G401 (cell line): ENCODE data around the gene STX16. TPM values are rescaled to one million over a fixed set of nuclear protein-coding genes. Genes with fewer than 3 reads are reported as not detected.

ENCODE experiments used
- DNase-seq: peaks from one replicate; pipeline ENCODE4 v3.0.0-alpha.2; 2015; ENCODE audit warnings: low spot score
- in situ Hi-C: cut with HindIII; loops from 2 replicates; pipeline ENCODE4 v1.10.0; 2016; ENCODE audit warnings: low sequenced_read_pairs, mixed read lengths
- total RNA-seq: library from RNA; depleted of rRNA; stranded (reverse); fragments of >200 nt; shearing (Covaris generic); gene quantifications from 2 replicates; pipeline ENCODE4 v1.2.3, GENCODE V29; 2014

STX16 gene
- total RNA-seq, 1 experiment from 2014 or later: 32.3 TPM

DNA sequence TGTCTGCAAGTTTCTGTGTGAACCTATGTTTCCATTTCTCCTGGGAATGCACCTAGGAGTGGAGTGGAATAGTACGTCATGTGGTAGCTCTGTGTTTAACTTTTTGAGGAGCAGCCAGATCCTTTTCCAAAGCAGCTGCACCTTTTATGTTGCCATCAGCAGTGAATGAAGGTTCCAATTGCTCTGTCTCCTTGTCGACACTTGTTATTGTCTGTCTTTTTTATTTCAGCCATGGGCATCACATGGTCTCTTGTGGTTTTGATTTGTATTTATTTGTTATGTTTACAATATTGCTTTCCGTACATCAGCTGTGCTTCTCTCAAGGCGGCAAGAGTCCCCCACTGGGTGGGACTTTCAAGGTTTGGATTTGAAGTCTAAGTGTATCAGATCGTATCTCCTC is 33.9 kb upstream of the STX16 start:
- in situ Hi-C loops: no loop called here
- no peak for DNase-seq

DNA sequence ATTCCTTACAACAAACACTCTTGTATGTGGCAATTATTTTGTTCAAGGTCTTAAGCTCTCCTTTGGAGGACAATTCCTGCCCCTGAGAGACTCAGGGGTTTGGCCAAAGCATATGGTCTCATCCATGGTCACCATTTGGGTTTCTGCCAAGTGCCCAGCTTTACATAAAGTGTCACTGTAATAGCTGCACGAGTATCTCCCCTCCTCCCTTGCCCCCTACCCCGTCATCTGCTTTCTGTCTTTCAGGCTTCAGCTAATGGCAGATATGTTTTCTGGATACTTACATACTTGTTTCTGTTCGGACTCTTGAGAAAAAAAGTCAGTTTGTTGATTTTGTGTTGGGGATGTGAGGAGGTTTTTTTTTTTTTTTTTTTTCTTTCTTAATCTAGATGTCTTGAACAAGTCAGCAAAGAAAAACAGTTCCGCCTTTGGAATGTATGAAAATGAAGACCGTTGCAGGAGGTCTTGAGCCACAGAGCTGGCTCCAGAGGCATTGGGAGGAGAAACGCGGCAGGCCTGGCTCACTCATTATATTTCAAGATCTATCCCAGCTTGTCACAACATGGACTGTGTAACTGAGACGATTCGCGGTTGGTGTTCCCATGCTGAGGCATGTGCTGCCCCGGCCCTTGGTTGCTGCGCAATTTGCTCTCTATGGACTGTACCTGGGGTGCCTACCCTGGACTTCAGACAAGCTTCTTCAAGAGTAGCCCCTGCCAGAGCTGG is 32.6 kb upstream of the STX16 start:
- in situ Hi-C loops: no loop called here
- DNase-seq: no peak

DNA sequence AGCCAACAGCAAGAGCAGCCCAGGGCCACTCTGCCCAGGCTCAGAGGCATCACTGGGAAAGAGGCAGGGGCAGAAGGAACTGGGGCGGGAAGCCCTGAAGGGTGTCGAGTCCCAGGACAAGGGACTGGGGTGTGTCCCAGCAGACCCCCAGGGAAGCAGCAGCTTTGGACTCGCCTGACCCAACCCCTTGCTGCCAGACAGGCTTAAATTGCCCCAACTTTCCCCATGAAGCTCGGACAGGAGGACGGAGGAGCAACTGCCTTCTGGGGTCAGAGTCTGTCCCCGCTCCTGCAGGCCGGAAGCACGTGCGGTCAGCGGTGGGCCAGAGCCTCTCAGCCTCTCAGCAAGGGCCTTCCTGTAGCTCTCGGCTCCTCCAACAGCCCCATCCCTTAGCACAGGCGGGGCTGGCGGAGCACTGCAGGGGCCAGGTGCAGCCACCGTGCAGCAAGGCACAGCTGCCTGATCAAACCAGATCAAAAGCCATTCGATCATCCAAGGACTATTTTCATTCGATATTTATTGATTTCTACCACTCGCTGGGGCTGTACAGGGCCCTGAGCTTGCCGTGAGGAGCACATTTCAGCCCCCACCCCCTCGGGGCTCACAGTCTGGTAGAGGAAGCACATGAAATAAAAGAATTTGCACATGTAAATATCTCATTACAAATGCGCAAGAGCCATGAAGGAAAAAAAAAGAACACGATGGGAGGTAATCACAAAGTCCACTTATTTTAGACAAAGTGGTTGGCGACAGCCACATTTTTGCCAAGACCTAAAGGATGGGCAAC is 31.8 kb upstream of the STX16 start:
- in situ Hi-C loops: no loop called here
- no peak for DNase-seq

DNA sequence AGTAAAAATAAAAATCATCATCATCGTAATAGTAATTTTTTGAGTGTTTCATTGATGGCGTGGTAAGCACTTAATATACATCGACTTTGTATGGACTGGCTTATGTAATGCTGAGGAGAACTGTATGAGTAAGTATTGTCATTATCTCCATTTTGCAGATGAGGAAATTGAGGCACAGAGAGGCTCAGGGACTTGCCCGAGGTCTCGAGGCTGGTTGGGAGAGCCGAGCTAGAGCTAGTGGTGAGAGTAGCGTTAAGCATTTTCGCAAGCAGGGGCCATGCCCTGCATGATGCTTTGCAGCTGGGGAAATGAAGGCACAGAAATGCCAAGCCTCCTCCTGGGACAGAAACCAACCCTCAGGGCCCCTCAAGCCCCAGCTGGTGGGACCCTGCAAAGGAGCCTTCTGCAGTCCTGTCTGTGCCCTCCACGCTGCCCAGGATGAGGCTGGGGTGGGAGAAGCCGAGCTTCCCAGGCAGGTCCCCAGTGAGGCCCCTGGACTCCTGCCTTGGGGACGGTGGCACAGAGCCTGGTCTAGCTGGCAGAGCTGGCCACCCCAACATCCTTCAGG is 31.1 kb upstream of the STX16 start:
- no peak for DNase-seq
- in situ Hi-C loops: no loop called here

DNA sequence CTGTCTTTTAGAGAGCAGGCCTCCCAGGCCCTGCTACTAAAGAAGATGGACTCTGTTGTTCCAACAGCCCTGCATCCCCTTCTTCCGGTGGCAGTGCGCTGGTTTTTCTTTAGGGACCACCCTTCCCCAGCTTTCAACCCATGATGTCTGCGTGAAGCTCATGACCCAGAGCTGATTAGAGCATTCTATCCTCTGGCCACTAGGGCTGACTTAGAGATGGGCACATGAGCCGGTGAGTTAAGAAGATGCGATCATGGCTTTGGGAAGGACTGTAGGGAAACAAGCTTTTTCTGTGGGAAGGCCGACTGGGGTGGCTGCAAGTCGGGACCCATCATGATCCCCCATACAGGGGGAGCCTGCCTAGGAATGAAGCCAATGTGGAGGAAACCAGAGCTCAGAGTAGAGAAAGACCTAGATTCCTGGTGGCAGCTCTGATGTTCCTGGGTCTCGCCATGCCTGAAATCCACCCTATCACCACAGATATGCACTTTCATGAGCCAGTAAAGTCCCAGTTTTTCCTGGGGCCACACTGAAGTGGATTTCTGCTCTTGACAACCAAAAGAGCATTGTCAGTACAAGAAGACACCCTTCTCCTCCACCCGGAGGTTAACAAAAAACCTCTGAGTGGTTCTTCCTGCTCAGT is 29.1 kb upstream of the STX16 start:
- in situ Hi-C loops: no loop called here
- DNase-seq: no peak

DNA sequence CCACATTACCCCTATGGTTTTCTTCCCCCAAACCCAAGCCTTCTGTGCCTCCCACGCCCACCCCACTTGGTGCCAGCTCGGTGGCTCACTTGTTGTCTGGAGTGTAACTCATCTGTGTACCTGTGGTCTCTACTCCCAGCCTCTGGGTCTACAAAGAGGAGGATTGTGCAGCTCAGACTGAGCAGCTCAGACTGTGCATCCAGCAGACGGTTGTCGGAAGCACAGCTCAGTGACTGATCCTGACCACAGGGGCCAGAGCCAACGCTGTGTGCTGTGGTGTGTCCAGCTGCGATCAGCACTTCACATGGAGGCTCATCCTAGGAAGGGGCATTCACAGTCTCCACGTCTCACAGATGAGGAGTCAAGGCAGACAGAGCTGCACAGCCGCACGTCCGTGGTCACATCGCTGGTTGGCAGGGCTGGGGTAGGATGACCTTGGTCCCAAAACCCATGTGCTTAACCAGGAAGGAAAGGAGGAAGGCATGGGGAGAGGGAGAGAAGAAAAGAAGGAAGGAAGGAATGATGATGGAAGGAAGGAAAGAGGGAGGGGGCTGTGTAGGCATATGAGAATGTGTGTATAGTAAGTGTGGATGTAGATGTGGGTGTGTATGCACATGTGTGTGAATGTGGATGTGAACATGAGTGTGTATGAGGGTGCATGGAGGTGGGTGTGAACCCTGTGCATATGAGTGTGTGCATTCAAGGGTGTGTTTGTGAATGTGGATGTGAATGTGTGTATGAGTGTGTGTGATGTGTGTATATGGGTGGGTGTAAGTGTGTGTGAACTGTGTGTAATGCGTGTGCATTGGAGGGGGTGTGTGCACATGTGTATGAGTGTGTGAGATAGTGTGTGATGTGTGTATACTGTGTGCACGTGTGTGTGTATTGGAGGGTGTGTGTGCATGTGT is 28.2 kb upstream of the STX16 start:
- in situ Hi-C loops: no loop called here
- no peak for DNase-seq

DNA sequence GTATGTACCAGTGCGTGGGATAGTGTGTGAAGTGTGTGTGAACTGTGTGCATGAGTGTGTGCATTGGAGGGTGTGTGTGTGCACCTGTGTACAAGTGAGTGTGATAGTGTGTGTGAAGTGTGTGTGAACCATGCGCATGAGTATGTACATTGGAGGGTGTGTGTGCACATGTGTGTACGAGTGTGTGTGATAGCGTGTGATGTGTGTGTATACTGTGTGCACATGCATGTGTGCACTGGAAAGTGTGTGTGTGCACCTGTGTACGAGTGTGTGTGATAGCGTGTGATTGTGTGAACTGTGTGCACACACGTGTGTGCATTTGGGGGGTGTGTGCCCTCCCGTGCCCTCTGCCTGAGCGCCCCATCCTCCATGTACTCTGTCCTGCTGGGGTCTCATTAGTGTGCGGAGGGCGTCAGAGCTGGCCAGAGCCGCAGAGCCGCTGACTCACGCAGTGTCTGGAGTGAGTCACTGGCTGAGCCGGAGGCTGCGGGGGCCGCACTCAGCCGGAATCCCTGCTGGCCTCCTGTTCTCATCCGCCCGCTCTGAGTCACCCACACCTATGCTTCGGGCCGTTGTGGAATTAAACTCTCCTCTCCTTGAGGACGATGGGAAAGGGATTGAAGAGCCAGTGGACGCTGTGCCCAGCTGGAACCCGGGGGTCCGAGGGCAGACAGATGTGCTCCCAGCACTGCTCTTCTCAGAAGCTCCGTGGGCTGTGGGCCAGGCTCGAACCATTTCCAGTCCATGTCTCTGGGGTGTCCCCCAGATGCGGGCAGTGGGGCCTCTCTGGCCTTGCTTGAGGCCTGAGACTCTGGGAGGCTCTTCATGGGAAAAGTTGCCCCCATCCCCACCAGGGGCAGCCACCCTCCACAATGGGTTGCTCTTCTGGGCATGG is 27.3 kb upstream of the STX16 start:
- DNase-seq: no peak
- in situ Hi-C loops: no loop called here

DNA sequence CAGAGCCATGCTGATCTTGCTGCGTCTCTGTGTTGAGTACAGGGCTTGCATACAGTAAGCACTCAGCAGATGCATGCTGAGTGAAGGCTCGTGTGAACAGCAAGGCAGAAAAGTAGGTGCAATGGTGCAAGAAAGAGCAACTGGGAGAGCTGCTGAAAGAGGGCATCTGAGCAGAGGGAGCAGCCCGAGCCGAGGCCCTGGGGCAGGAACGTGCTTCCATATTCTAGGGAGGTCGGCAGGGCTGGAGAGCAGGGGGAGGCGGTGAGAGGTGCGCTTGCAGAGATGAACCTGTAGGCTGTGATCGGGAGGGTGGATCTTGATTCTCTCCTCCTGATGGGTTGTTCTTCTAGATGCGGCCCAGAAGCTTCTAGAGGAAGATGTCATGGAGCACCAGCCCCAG is 26.4 kb upstream of the STX16 start:
- no peak for DNase-seq

DNA sequence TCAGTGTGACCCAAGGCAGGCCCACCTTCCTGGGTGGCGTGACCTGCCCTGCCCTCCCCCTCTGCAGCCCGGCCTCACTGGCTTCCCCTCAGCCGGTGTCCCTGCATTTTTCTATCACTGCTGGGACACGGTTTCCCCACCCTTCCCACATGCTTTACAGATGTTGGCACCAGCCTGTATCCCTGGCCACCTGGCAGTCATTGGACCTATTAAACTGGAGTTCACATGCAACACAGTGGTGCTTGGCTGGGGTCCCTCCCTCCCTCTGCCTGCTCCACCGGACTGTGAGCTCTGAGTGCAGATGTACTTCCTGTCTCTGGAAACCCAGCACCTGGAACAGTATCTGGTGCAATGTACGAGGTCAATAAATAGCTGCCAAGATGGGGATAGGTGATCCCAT is 25.5 kb upstream of the STX16 start:
- in situ Hi-C loops: no loop called here
- DNase-seq: no peak

More for the DNA sequence above, 26.4 kb upstream of the STX16 start:
- in situ Hi-C loops: no loop called here

DNA sequence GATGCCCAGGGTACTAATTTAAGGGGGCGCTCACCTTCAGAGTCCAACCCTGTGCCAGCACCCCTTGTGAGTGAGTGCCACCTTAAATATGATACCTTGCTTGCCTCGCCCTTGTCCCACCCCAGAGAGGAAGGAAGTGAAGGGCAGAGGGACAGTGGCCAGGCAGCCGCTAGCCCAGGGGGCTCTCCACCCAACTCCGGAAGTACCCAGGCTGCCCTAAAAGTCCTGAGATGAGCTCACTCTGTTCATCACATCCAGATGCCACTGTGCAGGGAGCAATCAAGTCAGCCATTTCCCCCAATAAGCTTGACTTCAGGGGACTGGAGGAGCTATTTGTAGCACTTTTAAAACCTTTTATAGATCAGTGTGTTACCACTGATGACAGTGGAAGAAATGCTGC is 25.0 kb upstream of the STX16 start:
- DNase-seq: no peak
- in situ Hi-C loops: no loop called here

DNA sequence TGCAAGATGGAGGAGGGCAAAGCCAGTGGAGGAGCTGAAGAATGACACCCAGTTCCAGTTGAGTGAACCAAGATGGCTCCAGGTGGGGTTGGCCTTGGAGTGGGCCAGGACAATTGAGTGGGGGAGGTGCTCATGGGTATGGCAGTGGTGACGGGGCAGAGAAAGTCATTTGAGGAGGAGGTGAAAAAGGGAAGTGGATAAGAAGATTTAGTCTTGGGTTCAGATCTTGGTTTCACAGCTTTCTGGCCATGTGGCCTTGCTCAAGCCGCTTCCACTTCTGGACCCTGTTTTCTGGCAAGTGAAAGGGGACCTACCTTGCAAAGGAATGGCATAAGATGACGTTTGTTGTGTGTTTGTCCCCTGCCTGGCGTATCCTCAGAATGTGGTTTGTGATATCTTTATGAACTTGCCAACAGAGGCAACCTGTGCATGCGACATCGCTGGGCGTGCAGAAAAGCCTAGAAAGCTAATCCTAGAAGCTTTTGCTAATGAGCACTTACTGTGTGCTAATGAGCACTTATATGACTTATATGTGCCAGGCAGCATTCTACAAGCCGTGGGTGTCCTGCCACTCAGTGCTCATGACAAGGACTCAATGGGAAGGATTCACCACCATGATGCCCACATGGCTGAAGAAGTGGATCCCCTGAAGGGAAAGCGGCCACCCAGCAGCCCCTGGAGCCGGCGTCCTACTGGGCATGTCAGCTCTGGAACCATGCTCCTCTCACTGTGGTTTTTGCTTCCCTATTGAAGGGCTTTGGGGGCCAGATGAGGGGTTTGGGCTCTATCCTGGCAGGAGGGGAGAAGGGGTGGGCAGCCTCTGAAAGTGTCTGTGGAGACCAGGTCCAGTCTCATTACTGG is 23.6 kb upstream of the STX16 start:
- no peak for DNase-seq
- in situ Hi-C loops: no loop called here

DNA sequence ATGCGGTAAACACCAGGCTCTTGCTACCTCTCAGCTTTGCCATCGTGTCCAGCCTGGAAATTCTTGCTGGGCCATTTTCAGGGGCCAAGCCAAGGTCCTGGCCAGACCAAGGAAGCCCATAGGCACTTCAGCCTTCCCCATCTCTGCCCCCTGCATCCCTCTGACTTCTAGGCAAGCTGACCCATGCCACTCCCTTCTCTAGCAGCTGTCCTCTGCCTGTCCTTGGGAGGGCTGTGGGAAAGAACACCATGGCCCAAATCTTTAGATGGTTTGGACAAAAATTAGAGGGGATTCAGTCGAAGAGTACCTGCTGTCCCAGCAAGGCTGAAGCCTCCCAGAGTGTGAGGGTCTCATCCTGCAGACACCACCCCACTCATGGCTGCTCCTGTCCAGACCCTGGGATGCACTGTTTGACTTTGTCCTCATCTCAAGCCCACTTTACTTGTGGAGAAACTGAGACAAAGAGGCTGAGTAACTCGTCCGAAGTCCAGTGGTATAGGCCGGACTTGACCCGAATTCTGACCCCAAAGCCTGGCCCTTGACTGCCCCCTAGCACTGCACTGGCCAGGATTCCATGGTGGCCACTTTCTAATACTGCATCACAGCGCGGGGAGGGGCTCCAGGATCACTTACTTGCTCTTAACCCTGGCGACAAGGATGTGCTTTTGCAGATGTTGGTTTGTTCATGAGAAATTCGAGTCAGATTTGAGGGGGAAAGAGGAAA is 22.4 kb upstream of the STX16 start:
- in situ Hi-C loops: no loop called here
- no peak for DNase-seq

DNA sequence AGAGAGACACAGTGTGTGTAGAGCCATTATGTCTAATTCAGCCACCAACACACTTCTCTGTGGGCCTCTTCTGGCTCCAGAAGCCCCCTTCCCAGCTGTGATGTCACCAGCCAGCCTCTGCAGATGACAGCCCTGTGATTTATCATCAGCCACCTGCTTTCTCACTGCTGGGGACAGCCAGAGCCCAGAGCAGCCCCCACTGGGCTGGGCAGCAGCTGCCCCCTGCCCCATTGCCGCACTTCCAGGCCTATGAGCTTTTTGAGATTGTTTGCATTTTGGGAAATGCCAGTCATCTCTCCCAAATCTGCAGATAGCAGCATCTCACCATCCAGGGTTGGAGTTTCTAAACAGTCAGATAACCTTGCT is 21.9 kb upstream of the STX16 start:
- in situ Hi-C loops: no loop called here
- DNase-seq: no peak

DNA sequence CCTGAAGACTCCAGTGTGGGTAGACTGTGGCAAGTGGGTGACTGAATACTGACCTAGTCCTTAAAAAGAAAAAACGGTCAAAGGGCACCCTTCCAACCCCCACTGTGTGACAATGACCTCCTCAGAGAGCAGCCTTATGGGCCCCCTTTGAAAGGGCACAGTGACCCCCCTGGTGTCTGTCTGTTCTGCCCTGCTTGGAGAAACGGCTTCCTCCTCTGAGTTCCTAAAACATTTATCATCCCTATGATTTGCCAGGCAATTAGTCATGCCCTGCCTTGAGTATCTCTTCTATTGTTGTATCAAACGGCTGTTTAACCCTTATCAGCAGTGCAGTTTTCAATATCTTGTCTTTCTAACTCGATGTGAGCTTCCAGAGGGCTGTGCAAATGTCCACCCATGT is 21.0 kb upstream of the STX16 start:
- in situ Hi-C loops: no loop called here

DNA sequence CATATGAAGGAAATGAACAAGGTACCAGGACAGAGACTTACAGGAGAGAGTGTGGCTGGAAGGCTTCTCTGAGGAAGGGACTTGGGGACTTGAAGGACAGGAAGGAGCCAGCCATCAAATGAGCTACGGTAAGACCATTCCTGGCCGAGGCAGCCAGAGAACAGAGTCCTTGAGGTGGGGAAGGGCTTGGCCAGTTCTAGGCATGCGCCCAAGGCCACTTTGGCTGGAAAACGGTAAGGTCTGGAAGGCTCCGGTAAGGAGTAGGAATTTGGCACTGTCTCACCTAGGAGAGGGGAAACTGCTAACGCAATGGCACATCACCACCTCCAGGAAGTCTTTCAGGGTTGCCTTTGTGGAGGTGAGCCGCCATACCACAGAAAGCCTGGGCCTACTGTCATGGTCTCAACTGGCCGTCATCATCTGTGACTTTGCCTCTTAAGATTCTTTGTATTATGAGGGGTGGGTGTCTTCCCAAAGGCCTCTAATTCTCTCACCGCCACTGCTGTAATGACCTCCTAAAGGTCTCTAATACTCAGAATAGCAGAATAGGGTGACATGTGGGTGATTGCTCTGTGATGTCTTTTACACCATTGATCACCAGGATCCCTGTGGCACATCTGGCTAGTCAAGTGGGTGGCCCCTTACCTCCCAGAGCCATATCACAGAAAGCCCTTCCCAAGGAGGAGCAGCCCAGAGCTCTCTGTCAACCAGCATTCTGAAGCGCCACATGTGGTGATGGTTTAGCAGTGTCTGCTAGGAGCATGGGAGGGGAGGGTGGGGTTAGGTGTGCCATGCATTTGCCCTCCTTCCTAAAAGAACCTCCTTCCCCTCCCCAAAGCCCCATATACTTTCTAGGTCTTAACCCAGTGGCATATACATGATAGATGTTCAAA is 17.7 kb upstream of the STX16 start:
- in situ Hi-C loops: no loop called here
- DNase-seq: no peak

More for the DNA sequence above, 21.0 kb upstream of the STX16 start:
- no peak for DNase-seq

DNA sequence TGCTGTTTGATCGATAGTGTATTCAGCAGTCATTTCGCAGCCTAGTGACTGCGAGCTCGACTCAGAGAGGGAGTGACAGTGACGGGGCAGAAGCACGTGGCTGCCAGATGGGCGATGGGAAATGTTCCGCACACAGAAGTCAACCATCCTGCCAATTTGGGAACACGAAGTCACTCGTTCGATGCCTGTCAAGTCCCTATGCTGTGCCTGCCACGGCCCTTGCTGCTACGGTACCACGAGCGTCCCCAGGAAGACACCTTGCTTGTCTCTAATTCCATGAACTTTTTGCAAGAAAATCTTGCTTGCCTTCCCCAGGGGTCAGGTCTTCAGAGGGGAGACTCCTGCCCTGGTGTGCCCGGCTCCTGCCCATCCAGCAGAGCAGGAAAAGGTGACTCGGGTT is 17.0 kb upstream of the STX16 start:
- in situ Hi-C loops: no loop called here
- DNase-seq: no peak
